NCI-H1694 treated with DMSO at 0.1 percent for 48 hours (cell line): ENCODE measurements around the gene NINJ2.

Source experiments
- DNase-seq: peaks from one replicate; lab custom pipeline; 2025; lab: John Stamatoyannopoulos, UW

The NINJ2 gene

DNA sequence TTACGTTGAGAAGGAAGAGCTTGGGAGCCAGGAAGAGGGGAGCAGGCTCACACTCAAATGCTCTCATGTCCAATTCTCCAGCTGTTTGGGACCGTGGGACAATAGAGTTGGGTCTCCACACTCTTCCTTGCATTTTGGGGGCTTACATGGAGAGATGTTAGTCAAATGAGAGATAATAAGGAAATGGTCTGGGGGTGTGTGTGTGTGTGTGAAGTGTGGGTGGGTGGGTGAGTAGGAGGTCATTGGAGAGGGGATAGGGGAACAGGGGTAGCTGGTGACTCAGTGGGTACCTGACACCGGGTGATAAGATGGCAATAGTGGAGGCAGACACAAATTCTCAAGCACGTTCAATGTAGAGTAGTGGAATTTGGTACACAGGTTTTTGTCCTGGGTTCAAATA is 135.5 kb downstream of the NINJ2 start:
- no peak for DNase-seq

DNA sequence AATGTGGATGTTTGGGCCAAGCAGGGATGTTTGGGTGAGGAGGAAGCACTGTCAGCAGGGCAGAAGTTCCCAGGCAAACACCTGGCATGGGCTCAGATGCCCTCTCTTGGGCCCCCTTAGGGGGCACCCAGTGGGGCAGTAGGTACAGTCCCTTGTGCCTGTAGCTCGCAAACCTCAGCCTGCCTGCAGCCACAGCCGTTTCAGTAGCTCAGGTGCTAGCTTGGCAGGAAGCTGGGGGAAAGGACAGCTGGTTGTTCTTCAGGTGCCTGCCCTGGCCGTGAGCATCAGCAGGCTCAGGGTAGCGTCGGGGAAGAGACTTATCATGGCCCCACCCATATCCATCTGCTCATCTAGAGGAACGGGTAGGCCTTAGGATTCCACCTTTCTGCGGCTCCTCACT is 136.0 kb downstream of the NINJ2 start:
- no peak for DNase-seq

DNA sequence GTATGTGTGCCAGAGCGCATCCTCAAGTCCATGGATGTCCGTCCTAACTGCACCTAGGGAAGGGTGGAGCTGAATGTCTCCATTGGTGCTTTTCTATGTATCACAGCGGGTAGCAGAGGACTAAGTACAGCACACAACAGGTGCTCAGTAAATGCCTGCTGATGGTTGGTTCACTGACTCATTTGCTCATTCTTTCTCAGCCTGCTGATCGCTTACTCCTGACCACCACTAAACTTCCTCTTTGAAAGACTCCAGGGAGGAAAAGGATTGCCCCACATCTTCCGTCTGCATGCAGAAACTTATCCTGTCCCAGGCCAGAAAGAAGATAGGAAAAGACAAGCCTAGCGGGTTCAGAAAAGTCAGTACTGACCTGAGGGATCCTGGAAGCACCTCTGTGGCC is 137.2 kb downstream of the NINJ2 start:
- no peak for DNase-seq

DNA sequence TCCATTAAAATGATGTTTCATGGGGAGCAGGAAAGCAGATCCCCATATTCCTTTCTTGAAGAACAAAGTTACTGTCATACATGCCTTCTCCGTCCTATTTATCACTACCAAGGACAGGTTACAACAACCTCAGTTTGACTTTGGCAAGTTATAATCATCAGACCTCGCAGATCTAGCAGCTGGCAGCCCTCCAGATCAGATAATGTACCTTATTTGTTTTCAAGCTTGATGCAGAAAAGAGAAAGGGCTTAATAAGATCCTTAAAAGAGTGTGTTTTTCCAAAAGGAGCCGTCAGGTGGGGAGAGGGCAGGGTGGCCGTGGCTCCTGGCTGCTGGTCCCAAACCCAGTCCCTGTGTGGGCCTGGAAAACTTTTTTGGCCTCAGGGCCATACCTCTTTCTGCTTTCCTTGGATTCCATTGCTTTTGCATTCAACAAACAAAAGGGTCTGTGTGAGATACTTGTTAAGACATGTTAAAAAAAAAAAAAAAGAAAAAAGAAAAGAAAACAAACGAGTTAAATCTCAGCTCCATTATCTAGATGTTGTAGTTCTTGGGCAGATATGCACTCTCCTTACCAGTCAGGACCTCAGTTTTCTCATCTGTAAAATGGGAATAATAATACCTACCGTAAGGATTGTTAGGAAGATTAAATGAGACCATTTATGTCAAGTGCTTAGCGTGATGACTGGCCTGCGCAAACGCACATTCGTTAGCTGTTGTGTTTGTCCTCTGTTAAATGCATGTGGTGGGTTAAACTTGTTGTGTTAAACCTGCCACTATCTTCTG is 138.9 kb downstream of the NINJ2 start:
- DNase-seq, result no peak

DNA sequence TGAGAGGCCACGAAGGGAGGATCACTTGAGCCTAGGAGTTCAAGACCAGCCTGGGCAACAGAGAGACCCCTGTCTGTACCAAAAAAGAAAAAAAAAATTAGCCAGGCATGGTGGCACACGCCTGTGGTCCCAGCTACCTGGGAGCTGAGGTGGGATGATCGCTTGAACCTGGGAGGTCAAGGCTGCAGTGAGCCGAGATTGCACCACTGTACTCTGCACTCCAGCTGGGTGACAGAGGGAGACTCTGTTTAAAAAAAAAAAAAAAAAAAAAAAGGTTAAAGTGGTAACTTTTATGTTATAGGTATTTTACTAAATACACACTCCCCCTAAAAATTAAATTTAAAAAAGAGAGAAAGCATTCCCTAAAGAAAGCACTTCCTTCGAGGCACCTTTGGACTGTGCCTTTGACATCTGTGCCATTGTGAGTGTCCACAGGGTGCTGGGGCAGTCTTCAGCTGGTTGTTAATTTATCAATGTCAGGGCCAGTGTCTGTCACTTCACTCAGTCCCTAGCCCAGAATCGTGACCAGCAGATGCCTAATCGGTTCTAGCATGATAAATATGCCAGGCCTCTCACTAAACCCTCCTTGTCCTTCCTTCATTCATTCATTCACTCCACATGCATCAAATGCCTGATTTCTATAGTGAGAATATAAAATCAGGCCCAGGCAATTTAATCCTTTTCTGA is 140.4 kb downstream of the NINJ2 start:
- no peak for DNase-seq

DNA sequence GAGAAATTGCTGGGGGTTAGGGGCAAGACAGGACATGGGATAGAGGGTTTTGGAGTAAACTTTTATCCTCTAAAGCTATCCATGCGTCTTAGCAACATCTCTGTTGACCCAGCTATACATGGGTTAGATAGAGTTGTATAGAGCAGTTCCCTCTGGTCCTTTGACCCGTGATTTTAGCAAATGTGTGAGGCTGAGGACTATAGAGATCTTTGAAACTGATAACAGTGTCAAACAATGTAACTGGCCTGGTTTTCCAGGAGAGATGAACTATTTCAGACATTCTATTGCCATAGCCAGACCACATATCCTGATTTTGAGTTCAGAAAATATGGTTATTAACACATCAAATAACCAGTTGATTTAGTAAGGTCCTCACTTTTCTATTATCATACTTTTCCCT is 143.1 kb downstream of the NINJ2 start:
- DNase-seq, result no peak

DNA sequence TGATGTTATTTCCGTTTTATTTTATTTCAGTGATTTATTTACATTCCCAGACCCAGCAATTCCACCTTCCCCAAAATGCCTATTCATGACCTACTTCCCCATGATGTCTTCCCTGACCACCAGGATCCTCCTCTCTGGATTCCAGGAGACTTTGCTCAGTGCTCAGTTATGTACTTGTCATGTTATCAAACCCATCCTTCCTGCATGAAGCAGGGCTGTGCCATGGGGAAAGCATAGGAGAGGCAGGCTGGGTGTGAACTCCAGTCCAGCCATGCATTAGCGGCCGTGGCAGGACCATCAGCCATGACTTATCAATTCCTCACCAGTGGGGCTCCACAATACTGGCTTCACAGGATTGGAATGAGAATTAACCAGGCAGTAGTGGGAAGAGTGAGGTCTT is 145.7 kb downstream of the NINJ2 start:
- no peak for DNase-seq
